ENCODE data around the gene ZNF726.
"Not testable (repeated sequence)": the region's sequence is repeated elsewhere in the genome, so short reads cannot be mapped to it uniquely, and the experiment has no call there.

The ZNF726 gene

GRCh38 chr19:23976631-23977030 is 61.9 kb downstream of the ZNF726 start:
- H3K9ac ChIP-seq (ENCODE audit: low read length); H3K9me3 ChIP-seq (ENCODE audit: control insufficient read depth, low read length); DNase-seq (ENCODE audit: low read depth); H3K4me3 ChIP-seq (ENCODE audit: low read length); H3K27me3 ChIP-seq (replicated peaks; ENCODE audit: control insufficient read depth, insufficient read depth, low read length); H3K36me3 ChIP-seq (ENCODE audit: control insufficient read depth, insufficient read depth, low read length, severe bottlenecking); H3K4me1 ChIP-seq (ENCODE audit: control insufficient read depth, insufficient read depth, low read length): not testable (repeated sequence)

GRCh38 chr19:23977256-23977655 is 62.6 kb downstream of the ZNF726 start:
- H3K36me3 ChIP-seq (ENCODE audit: control insufficient read depth, insufficient read depth, low read length, severe bottlenecking); H3K9me3 ChIP-seq (ENCODE audit: control insufficient read depth, low read length); H3K4me1 ChIP-seq (ENCODE audit: control insufficient read depth, insufficient read depth, low read length); H3K9ac ChIP-seq (ENCODE audit: low read length); H3K4me3 ChIP-seq (ENCODE audit: low read length); DNase-seq (ENCODE audit: low read depth); H3K27me3 ChIP-seq (replicated peaks; ENCODE audit: control insufficient read depth, insufficient read depth, low read length): not testable (repeated sequence)

- no peak for DNase-seq (ENCODE audit: low read depth)
- no peak overlapping the region for H3K4me3 ChIP-seq (ENCODE audit: low read length)
- peaks cover 7% of the 10 kb centered on the region for H3K9me3 ChIP-seq (ENCODE audit: control insufficient read depth, low read length)
- H3K4me1 ChIP-seq (ENCODE audit: control insufficient read depth, insufficient read depth, low read length), result no peaks in the 10 kb centered on the region
- H3K9ac ChIP-seq (ENCODE audit: low read length), result no peak overlapping the region
- H3K27me3 ChIP-seq (replicated peaks; ENCODE audit: control insufficient read depth, insufficient read depth, low read length), result no peaks in the 10 kb centered on the region
- no peaks in the 10 kb centered on the region for H3K36me3 ChIP-seq (ENCODE audit: control insufficient read depth, insufficient read depth, low read length, severe bottlenecking)
These were observed 63.4 kb downstream of the ZNF726 start for GRCh38 chr19:23978068-23978467.

GRCh38 chr19:23980805-23981204 is 66.1 kb downstream of the ZNF726 start:
- H3K9ac ChIP-seq (ENCODE audit: low read length), result no peak overlapping the region
- H3K36me3 ChIP-seq (ENCODE audit: control insufficient read depth, insufficient read depth, low read length, severe bottlenecking), result no peaks in the 10 kb centered on the region
- no peak overlapping the region for H3K4me3 ChIP-seq (ENCODE audit: low read length)
- peaks cover 5% of the 10 kb centered on the region for H3K9me3 ChIP-seq (ENCODE audit: control insufficient read depth, low read length)
- DNase-seq (ENCODE audit: low read depth), result no peak
- no peaks in the 10 kb centered on the region for H3K4me1 ChIP-seq (ENCODE audit: control insufficient read depth, insufficient read depth, low read length)
- H3K27me3 ChIP-seq (replicated peaks; ENCODE audit: control insufficient read depth, insufficient read depth, low read length), result no peaks in the 10 kb centered on the region

- H3K9me3 ChIP-seq (ENCODE audit: control insufficient read depth, low read length), result peaks cover 5% of the 10 kb centered on the region
- H3K4me3 ChIP-seq (ENCODE audit: low read length), result no peak overlapping the region
- DNase-seq (ENCODE audit: low read depth), result no peak
These were observed 67.2 kb downstream of the ZNF726 start for GRCh38 chr19:23981863-23982262.

GRCh38 chr19:23983406-23983805 is 68.7 kb downstream of the ZNF726 start:
- H3K9ac ChIP-seq (ENCODE audit: low read length), result no peak overlapping the region
- no peaks in the 10 kb centered on the region for H3K4me1 ChIP-seq (ENCODE audit: control insufficient read depth, insufficient read depth, low read length)
- no peak overlapping the region for H3K4me3 ChIP-seq (ENCODE audit: low read length)
- DNase-seq (ENCODE audit: low read depth), result no peak
- no peaks in the 10 kb centered on the region for H3K36me3 ChIP-seq (ENCODE audit: control insufficient read depth, insufficient read depth, low read length, severe bottlenecking)
- H3K27me3 ChIP-seq (replicated peaks; ENCODE audit: control insufficient read depth, insufficient read depth, low read length), result no peaks in the 10 kb centered on the region
- peaks cover 5% of the 10 kb centered on the region for H3K9me3 ChIP-seq (ENCODE audit: control insufficient read depth, low read length)

More at GRCh38 chr19:23981863-23982262, 67.2 kb downstream of the ZNF726 start:
- Histone ChIP-seq H3K27me3 (replicated peaks; ENCODE audit: control insufficient read depth, insufficient read depth, low read length) (no peaks in the 10 kb centered on the region), H3K4me1 (ENCODE audit: control insufficient read depth, insufficient read depth, low read length) (no peaks in the 10 kb centered on the region), H3K9ac (ENCODE audit: low read length) (no peak overlapping the region), H3K36me3 (ENCODE audit: control insufficient read depth, insufficient read depth, low read length, severe bottlenecking) (no peaks in the 10 kb centered on the region)

All from adipocyte (in vitro differentiated cells).